ENCODE measurements around the gene ADAMTS13.
"Not testable (repeated sequence)": the region's sequence is repeated elsewhere in the genome, so short reads cannot be mapped to it uniquely, and the experiment has no call there.

Gene ADAMTS13

DNA sequence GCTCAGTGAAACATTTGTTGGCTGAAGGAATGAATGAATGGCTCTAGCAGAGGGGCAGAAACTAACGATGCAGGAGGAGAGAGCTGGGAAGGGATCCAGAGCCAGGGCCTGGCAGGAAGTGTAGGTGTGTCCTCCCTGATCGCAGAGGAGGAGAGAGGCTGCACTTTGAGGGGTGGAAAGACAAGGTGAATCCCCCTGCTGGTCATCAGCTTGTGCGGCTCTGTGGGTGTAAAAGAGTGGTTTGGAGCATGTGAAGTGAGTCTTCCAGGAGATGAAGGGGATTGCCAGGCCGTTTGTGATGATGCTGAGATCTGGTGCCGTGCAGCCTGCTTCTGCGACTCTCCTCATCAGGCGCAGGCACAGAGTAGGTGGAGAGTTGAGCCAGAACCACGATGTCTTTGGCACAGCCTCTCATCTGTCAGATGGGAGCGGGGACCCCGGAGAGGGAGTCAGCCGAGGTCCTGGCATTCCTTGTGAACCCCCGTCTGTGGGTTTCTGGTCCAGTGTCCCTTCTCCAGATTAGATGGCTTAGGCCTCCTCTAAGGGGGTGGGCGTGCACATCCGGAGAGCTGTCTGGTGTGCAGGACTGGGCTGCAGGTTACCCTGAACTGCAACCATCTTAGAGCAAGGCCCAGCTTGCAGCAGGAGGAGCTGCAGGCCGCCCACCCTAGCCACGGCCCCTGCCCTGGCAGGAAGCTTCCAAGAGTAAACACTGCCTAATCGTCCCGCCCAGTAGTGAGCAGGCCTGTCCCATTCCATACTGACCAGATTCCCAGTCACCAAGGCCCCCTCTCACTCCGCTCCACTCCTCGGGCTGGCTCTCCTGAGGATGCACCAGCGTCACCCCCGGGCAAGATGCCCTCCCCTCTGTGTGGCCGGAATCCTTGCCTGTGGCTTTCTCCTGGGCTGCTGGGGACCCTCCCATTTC is at the start of gene ADAMTS13:
Gene ADAMTS13 (plus strand): TSS at position 753 of the 928 bp plus-strand sequence. CDS start 77 bp downstream, at position 830.
- peak; percentile 71 for DNase-seq
- peak; percentile 68 for ATAC-seq

DNA sequence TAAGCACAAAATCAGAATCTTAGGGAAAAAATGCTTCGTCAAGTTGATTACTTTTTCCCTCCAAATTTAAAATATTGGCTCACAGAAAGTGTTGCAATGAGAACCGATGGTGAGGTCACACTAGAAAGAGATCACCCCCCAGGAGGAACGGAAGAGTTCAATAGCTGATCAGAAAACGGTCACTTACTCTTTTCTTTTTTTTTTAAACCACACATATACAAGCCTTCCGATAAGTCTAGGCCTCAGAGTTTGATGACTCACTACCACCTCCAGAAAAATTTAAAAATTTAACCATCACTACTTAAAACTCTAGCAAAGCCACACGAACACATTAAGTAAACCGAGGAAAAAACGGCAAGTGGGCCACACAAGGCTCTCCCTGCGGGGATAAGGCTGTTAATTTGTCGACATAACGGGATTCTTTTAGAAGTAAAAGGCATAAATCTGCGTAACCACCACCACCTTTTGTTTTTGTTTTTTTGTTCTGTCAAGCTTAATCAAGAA is 47.5 kb upstream of the ADAMTS13 start:
- peak; percentile 5 for ATAC-seq
- DNase-seq, result no peak

- ATAC-seq (no peak), DNase-seq (peak; percentile 49)
Observed at GRCh38 chr9:133375116-133375723, 46.9 kb upstream of the ADAMTS13 start.

DNA sequence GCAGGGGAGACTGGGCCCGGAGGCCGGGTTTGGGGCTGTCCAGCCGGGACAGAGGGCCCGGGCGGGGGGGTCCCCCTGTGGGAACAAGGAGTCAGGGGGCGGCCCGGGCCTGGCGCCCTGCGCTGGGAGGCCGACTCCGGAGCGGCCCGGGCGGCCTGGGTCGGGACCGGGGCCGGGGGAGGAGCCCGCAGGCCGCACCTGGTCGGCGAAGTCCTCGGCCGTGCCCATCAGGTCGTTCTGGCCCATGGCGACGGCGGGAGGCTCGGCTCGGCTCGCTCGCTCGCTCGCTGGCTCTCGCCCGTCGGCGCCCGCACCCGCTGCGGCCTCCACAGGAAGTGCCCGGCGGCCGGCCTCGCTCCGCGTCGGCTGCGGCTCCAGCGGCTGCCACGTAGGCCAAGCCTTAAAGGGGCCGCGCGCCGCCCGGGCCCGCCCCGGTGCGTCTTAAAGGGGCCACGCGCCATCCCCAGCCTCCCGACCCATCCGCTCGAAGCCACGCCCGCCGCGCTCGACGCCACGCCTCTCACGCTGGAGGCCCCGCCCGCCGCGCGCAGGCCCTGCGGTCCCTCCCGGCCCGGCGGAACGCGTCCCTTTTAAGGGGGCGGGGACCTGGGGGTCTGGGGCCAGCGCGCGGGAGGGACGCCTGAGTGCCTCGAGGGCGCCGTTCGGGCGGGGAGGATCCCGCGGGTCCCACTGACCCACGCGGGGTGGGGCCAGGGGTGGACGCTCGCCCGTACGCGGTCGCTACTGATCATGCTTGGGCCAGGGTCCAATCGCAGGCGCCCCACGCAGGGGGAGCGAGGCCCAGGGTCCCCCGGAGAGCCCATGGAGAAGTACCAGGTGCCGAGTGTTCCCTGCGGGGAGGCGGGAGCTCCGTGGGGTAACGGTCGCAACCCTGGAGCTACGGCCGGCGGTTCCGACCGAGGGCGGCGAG is 46.2 kb upstream of the ADAMTS13 start, which contains the start of the genes STKLD1 and SURF4:
Gene STKLD1 (plus strand): TSS at position 643 of the 931 bp plus-strand sequence. CDS start 108 bp downstream, at position 751.
Gene SURF4 (minus strand): TSS at position 337 of the 931 bp plus-strand sequence. CDS start 91 bp downstream, at position 246.
- DNase-seq (peak; percentile 97), ATAC-seq (peak; percentile 78)

- not testable (repeated sequence) for ATAC-seq, DNase-seq
Observed at GRCh38 chr9:133377280-133377679, 44.9 kb upstream of the ADAMTS13 start.

DNA sequence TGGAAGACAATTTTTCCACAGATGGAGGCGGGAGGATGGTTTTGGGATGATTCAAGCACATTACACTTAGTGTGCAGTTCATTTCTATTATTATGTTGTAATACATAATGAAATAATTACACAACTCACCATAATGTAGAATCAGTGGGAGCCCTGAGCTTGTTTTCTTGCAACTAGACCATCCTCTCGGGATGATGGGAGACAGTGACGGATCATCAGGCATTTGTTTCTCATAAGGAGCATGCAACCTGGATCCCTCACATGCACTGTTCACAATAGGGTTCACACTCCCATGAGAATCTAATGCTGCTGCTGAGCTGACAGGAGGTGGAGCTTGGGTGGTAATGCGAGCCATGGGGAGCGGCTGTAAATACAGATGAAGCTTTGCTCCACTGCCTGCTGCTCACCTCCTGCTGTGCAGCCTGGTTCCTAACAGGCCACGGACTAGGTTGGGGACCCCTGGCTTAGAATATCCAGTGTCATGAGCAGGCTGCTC is 44.4 kb upstream of the ADAMTS13 start:
- no peak for DNase-seq
- no peak for ATAC-seq

DNA sequence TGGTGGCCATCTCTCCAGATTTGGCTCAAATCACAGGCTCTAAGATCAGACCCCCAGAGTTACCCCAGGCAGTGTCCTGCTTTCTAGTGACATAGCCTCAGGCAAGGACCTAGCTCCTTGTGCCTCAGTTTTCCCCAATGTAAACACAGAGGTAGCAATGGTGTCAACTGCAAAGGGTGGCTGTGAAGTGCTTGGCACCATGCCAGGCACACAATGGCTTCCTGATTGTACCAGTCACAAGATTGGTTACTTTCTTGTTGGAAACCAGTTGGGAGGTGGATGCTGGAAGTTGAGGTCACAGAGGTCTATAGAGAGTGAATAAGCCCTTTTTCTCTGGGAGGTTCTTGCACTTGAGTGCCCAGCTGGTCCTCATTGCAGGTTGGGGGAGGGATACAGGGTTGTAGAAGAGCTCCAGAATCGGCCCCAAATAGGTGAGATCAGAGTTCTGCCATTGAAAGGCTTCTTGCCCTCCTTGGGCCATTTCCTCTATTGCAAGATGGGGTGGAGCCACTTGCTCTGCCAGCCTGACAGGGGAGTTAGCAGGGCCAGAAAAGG is 43.7 kb upstream of the ADAMTS13 start:
- no peak for DNase-seq

GRCh38 chr9:133379153-133380086 is 42.7 kb upstream of the ADAMTS13 start:
- ATAC-seq (no peak), DNase-seq (no peak)

More for the DNA sequence above, 43.7 kb upstream of the ADAMTS13 start:
- no peak for ATAC-seq

- ATAC-seq (no peak), DNase-seq (no peak)
Observed at GRCh38 chr9:133380734-133381133, 41.4 kb upstream of the ADAMTS13 start.

- no peak for ATAC-seq
- DNase-seq, result no peak
Observed at GRCh38 chr9:133382507-133383141, 39.5 kb upstream of the ADAMTS13 start.

DNA sequence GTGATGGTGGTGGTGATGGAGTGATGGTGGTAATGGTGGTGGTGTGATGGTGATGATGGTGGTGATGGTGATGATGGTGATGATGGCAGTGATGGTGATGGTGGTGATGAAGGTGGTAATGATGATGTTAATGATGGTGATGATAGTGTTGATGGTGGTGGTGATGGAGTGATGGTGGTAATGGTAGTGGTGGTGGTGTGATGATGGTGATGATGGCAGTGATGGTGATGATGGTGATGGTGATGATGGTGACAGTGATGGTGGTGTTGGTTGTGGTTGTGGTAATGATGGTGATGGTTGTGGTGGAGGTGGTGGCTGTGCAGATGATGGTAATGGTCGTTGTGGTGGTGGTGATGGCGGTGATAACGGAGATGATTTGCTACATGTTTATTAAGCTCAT is 38.7 kb upstream of the ADAMTS13 start:
- DNase-seq (no peak), ATAC-seq (no peak)

DNA sequence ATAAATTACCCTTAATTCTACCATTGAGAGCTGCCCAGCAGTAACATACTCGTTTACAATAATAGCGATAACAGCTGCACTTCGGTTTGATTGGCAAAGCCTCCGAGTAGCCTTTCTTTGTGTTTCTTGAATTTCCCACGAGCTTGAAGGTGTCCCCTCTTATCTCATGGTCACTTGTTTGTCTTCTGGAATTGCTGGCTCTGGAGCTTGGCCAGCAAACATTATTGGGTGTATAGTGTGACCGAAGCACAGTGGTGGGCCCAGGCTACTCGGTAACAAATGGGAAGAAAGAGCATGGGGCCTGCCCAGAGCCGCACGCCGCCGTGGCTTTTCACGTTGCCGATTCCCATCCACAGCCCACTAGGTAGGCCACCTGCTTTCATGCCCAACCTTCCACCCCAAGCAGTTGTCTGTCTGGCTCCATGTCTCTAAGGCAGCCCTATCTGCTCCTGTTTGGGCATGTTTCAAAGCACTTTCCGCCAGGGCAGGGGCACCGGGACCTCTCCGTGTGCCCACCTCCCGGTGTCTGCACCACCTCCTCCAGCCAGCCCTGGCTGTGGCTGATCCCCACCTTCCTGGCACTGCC is 37.3 kb upstream of the ADAMTS13 start:
- DNase-seq, result no peak
- ATAC-seq, result no peak

DNA sequence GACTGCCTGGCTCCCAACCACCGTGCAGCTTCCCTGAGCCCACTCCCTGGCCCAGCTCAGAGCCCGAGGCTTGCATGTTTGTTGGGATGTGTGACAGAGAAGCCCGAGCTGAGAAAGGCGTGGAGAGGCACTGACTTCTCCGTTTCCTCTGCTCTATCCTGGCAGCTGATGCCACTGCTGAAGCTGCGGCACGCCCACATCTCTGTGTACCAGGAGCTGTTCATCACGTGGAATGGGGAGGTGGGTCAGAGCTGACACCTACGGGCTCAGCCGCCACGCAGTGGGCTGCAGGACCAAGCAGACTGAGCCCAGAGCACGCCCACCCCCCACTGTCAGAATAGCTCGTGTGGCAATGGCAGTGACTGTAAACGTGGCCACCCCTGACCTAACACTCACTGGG is 36.7 kb upstream of the ADAMTS13 start:
- no peak for DNase-seq
- no peak for ATAC-seq

DNA sequence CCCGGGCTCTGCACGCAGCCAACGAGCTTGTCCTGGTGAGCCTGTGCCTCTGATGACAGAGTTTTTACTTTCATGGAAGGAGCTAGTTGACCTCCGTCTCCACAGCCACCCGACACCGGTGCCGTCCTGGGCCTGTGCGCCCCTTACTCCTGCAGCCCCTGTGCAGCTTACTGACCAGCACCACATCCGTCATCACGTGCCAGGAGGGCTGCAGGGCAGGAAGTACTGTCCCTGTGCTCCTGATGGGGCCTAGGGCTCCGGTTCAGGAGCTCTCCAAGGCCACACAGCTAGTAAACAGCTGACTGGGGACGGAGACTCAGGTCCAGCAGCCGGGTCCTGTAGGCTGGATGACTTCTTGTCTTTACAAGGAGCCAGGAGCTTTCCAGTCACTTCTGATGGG is 35.8 kb upstream of the ADAMTS13 start:
- ATAC-seq, result no peak

DNA sequence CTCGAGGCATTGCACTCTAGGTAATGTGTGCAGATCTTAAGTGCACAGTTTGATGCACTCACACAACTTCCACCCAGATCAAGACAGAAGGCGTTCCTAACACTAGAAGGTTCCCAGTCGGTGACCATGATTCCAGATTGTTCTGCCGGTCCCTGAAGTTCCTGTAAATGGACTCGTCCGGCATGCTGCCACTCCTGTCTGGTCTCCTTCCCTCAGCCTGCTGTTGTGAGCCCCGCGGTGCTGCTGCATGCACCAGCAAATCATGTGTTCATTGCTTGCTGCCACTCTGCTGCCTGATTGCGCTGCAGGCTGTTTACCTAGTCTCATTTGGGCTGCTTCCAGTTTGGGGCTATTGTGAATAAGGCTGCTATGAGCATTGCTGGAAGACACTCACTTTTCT is 34.5 kb upstream of the ADAMTS13 start:
- DNase-seq (no peak), ATAC-seq (no peak)

More for the DNA sequence above, 35.8 kb upstream of the ADAMTS13 start:
- DNase-seq, result no peak

- DNase-seq, result no peak
- ATAC-seq, result no peak
Observed at GRCh38 chr9:133389025-133389557, 33.1 kb upstream of the ADAMTS13 start.

DNA sequence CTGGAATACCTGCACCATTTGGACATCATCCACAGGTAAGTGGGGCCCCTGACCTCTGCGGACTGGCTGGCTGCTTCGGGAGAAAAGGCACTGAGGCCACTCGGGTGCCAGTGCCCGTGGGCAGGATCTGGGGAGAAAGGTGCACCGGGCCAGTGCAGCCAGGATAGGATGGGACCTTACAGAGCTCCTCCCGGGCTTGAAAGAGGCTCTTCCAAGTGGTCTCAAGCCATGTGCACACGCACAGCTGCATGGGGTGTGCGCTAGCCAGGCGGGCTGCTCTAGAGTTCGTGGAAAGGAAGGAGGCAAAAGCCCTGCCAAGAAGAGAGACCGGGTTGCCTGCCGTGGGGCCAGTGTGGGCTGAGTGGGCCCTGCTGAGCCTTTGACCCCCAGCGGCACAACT is 32.6 kb upstream of the ADAMTS13 start:
- DNase-seq (no peak), ATAC-seq (no peak)

- no peak for ATAC-seq
Observed at GRCh38 chr9:133390713-133391112, 31.5 kb upstream of the ADAMTS13 start.

GRCh38 chr9:133391449-133391848 is 30.7 kb upstream of the ADAMTS13 start:
- DNase-seq, ATAC-seq: not testable (repeated sequence)

More at GRCh38 chr9:133390713-133391112, 31.5 kb upstream of the ADAMTS13 start:
- DNase-seq, result no peak
